Glomerular endothelial cell (primary cell): ENCODE data around the gene TMEM151A. TPM values are rescaled to one million over a fixed set of nuclear protein-coding genes. Genes with fewer than 3 reads are reported as not detected.
"Not testable (repeated sequence)": the region's sequence is repeated elsewhere in the genome, so short reads cannot be mapped to it uniquely, and the experiment has no call there.

Experiments
- DNase-seq: peaks from one replicate; pipeline ENCODE4 v3.0.0-alpha.2; 2011; ENCODE audit warnings: low read depth, low spot score; ENCODE audit errors: extremely low read depth
- total RNA-seq: library from RNA; depleted of rRNA; stranded (reverse); fragments of >200 nt; gene quantifications from 2 replicates; pipeline ENCODE4 v1.2.3, GENCODE V29; 2015

The TMEM151A gene
- total RNA-seq: 0.05 and 0.58 TPM in 2 replicates

DNA sequence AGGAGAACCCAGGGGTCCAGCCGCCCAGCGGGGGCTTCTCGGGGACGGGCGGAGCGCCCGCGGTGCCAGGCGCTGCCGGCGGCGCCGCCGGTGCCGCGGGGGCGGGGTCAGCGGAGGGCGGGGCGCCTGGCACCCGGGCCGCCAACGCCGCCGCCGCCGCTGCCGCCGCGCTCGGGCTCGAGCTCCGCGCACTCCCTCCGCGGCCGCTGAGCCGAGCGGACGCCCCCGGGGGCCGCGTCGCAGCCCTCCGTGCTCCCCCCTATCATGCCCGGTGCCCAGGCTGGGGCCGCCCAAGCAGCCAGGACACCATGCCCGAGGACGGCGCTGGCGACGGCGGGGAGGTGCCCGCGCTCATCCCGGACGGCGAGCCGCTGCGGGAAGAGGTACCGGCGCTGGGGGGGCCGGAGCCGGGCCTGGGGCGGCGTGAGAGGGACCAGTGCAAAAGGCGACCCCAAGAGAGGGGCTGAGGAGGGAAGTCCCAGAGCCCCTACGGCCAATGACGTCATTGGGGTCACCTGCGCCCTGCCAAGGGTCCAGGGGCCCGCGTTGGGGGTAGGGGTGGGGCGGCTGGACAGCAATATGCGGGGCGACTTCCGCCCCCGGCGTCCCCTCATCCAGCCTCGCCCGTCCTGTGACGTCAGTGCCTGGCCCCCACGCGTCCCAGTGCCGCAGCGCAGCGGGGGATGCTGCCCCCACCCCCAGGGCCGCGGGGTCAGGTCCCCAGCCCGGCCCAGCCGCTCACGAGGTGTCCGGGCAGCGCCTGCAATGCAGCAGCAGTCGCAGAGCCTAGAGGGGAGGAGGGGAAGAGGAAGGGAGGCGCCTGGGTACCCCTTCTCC, at the start of gene TMEM151A:
TSS of gene TMEM151A (plus strand) at position 189 of the 837 bp plus-strand sequence. CDS start at position 309, 120 bp downstream.
- DNase-seq: no peak

DNA sequence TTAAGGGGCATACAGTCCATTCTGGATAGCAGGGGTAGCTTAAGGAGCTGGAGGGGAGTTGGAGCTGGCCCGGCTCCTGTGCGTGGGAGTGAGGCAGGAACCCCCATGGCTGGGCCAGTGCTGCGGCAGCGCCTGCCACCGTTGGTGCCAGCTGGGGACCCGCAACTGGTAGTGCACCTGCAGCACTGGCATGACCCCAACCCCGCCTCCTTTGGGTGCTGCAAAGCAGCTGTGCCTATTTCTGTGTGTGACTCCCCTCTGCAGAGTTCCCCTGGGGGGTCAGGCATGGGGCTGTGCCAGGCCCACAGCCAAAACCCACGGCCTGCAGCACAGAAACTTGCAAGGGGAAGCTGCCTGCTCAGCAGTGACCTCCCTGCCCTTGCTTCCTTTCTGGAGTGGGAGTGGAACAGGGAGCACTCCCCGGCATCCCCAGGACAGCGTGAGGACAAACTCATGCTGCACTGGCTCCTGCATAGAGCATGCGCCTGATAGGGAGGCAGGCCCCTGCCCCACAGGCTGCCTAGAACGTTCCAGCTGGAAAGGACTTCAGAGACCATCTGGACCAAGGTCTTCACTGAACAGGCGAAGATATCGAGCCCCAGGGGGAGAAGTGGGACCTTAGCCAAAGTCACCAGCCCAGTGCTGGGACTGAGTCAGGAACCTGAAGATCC, 49.5 kb upstream of the TMEM151A start:
- no peak for DNase-seq

DNA sequence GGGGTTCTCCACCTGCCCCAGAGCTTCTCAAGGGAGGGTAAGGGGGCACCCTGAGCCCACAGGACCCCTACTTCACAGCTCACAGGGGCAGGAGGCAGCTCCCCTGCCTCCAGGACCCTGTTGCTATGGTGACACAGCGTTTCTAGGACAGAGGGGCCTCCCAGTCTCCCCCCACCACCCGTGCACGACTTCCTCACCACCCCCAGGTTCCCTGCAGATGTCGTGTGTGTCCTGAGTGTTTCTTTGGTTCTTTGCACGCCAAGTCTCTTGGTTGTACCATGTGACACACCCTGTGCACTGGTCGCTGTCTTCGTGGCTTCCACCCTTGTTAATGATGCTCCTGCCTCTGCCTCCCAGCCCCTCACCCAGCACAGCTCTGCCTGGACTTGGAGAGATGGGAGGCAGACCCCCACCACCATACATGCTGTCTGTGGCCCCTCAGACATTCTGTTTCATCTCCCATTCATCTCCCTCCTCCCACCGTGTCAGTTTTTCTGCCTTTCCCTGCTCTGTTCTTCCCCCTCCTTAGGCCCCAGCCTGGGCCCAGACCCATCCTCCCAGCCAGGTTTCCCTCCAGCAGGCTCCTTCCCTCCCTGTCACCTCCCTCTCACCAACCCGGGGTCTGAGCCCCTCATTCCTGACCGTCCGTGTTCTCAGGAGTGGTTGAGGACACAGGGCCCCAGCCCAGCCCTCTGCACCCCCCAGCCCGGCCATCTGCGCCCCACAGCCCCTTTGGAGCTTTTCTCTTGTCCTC, 47.7 kb upstream of the TMEM151A start:
- DNase-seq: no peak

DNA sequence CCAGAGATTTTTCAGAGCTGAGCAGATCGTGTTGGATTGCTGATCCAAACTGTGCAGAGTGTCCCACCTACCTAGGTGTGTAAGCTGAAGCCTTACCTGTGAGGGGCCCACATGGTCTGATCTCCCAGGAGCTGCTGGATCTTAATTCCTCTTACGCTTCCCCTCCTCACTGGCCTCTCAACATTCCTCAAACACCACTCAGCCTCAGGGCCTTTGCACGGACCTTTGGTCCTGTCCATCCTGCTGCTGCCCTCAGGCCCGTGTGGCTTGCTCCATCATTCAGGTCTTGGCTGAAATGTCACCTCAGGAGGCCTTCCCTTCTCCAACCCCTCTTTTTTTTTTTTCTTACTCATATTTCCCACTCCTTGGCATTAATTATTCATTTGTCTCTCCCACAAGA, 44.4 kb upstream of the TMEM151A start:
- DNase-seq: no peak

GRCh38 chr11:66247801-66248200, 43.9 kb upstream of the TMEM151A start:
- no peak for DNase-seq

DNA sequence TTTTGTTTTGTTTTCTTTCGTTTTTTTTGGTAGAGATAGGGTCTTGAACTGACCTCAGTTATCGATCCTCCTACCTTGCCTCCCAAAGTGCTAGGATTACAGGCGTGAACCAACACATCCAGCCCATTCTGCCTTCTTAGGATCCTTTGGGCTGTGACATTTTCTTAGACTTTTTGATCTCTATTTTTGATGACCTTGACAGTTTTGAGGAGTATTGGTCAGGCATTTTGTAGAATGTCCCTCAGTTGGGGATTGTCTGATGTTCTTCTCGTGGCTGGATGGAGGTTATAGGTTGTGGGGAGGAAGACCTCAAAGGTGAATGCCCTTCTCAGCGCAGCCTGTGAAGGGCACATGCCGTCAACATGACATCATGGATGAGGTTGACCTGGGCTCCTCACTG, 42.8 kb upstream of the TMEM151A start:
- no peak for DNase-seq

DNA sequence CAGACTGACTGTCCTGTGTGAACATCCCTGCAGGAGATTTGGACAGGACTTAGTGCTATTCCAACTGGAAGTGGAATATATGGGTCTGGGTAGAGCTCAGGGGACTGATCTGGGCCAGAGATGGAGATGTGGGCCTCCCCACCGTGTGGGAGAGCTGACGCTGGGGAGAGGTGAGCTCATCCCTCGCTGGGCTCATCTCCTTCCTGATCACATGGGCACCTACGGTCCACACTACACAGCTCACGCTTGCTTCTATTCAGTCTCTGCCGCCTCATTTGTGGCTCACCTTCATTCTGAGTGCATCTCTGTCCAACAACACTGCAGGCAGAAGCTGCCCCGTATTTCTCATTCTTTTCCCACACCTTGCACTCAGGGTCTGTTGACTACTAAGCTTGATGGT, 39.9 kb upstream of the TMEM151A start:
- no peak for DNase-seq

DNA sequence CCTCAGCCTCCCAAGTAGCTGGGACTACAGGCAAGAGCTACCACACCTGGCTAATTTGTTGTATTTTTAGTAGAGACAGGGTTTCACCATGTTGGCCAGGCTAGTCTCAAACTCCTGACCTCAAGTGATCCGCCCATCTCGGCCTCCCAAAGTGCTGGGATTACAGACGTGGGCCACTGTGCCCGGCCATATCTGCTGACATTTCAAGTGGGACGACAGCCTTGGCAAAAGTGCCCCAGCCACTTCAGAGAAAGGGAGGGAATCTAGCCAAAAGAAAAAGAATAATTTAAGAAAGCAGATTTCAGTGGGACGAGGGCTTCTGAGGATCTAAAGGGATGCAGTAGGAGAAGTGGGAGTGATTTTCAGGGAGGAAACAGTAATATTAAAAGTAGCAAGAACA, 38.6 kb upstream of the TMEM151A start:
- DNase-seq: not testable (repeated sequence)

- no peak for DNase-seq
Measured at GRCh38 chr11:66258473-66258893, 33.2 kb upstream of the TMEM151A start.

DNA sequence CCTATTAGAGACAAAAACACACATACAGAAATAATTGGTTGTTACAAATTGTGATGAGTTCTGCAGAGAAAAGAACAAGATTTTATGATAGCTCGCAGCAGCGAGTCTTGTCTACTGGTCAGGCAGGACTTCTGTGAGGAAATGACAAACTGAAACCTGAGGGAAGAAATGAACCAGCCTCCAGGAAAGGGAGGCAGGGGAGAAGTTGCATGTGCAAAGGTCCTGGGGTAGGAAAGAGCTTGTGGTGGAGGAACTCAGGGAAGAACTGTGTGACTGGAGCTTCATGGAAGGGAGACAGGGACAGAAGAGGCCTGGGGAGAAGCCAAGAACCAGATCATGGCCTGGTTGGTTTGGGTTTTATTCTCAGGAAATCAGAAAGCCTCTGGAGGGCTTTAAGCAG, 32.5 kb upstream of the TMEM151A start:
- DNase-seq: no peak

DNA sequence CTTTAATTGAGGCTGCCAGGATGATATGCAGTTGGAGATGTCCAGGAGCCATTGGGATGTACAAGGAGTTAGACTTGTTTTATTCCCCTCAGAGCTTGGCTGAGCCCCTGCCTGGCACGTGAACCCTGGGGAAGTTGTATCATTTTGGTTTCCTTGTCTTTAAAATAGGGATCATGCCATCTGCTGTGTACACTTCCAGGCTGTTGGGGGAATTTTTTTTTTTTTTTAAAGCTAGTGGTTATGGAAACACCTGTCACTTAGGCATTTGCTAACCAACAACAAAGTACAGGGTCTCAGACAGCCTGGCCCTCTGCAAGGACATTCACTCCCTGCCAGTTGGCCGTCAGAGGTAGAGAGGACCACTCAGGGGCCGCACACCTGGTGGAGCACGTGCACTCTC, 31.7 kb upstream of the TMEM151A start:
- DNase-seq: no peak

GRCh38 chr11:66261578-66261977, 30.1 kb upstream of the TMEM151A start:
- no peak for DNase-seq

DNA sequence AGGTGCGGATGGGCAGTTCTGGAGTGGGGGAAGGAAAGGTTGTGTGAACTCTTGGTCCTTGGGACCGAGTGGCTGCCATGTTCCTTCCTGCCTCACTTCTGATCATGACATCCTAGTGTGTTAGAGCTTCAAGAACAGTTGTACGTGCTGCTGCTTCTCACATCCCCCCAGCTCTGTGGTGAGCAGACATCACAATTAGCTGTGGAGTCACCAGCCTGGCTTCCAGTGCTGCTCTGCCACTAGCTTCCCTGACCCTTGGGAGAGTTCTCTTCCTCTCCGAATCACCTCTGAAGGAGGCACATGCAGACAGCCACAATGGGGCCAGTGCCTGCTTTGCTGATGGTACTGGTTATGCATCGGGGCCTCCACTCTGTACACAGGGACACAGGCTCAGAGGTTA, 29.5 kb upstream of the TMEM151A start:
- DNase-seq: no peak

- DNase-seq: no peak
Measured at GRCh38 chr11:66262696-66263095, 29.0 kb upstream of the TMEM151A start.

GRCh38 chr11:66263231-66263630, 28.5 kb upstream of the TMEM151A start:
- DNase-seq: no peak

DNA sequence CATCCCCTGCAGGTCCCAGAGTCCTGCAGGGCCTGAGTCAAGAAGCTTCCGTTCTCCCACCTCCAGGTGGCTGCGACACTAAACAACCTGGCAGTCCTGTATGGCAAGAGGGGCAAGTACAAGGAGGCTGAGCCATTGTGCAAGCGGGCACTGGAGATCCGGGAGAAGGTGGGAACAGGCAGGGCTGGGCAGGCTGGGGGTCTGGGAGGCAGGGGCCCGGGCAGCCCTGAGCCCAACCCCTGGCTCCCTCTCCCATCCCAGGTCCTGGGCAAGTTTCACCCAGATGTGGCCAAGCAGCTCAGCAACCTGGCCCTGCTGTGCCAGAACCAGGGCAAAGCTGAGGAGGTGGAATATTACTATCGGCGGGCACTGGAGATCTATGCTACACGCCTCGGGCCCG, 27.9 kb upstream of the TMEM151A start:
- no peak for DNase-seq

GRCh38 chr11:66264383-66264782, 27.3 kb upstream of the TMEM151A start:
- DNase-seq: no peak

GRCh38 chr11:66264914-66265313, 26.8 kb upstream of the TMEM151A start:
- DNase-seq: no peak

GRCh38 chr11:66265531-66266377, 25.9 kb upstream of the TMEM151A start:
- DNase-seq: no peak

DNA sequence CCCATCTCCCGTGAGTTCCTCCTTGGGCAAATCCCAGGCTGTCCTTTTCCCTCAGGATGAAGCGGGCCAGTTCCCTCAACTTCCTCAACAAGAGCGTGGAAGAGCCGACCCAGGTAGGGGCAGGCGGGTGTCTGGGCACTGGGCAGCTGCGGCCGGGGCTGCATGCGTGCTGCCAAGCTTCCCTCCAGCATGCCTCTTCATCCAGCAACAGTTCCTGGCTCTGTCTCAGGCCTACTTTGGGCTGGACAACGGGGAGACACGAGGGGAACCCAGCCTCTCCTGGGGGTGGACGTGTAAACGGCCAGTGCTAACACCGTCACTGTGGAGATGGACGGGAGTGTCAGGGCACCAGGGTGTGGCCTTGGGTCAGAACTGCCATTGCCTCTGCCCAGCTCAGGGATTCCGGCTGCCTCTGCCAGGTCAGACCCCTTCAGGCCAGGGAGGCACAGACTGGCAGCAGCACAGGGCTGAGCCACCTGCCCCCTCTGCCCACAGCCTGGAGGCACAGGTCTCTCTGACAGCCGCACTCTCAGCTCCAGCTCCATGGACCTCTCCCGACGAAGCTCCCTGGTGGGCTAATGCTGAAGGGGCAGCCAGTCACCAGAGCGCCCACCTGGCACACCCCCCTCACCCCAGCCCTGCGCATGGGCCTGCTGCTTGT, 25.2 kb upstream of the TMEM151A start:
- no peak for DNase-seq
